ENCODE results near the gene PCBP3.
A peak's percentile ranks its signal among the peaks of the same experiment; 100 is the strongest.

PCBP3 gene

DNA sequence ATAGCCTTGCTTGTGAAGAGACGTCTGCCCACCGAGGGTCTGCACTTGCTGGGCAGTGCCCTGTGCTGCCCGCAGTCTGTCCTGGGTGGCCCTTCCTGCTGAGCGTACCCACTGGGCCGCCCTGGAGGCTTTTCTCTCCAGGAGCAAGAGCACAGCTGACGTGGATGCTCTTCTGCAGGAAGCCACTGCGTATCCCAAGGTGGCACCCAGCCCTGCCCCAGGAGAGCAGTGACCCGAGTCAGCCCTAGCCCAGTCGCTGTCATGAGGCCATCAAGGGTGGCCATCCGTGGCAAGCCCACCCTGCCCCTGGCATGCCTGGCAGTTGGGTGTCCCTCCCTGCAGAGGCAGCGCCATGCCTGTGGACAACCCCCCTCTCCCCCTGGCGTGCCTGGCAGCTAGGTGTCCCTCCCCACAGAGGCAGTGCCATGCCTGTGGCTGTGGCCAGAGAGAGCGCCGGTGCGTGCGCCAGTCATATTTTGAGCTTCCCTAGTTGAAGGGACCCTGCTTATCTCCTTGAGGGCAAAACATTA lies 286.8 kb downstream of the PCBP3 start:
- DNase-seq (ENCODE audit: low spot score) = no peak

DNA sequence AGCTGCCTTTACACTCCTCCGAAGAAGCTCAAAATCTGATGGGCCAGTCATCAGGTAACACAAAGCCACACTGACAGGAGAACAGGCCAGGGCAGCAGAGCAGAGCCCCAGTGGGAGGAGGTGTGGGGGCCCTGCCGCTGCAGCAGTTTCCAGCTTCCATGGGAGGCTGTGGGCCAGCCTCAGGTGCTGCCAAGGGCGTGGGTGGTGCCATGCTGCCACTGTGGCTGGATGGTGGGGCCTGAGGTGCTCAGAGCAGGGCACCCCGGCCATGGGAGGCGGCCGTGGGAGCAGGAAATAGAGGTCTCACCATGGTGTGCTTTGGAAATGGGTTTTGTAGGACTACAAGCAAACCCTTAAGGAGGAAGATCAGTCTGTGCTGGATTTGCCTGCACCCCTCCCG lies 287.3 kb downstream of the PCBP3 start:
- DNase-seq (ENCODE audit: low spot score) = no peak

DNA sequence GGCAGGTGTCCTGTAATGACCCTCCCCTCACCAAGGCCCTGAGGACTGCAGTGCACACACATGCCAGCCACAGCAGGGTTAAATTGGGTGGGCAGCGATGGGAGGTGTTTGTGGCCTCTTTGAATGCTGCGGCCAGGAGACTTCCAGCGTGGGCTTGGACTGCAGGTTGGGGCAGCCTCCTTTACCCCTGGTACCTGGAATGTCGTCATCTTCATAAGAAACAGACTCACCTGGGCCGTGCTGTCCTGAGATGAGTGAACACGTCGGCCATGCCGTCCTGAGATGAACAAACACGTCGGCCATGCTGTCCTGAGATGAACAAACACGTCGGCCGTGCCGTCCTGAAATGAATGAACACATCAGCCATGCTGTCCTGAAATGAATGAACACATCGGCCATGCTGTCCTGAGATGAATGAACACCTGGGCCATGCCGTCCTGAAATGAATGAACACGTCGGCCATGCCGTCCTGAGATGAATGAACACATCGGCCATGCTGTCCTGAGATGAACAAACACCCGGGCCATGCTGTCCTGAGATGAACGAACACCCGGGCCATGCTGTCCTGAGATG lies 288.0 kb downstream of the PCBP3 start:
- no peak for DNase-seq (ENCODE audit: low spot score)

DNA sequence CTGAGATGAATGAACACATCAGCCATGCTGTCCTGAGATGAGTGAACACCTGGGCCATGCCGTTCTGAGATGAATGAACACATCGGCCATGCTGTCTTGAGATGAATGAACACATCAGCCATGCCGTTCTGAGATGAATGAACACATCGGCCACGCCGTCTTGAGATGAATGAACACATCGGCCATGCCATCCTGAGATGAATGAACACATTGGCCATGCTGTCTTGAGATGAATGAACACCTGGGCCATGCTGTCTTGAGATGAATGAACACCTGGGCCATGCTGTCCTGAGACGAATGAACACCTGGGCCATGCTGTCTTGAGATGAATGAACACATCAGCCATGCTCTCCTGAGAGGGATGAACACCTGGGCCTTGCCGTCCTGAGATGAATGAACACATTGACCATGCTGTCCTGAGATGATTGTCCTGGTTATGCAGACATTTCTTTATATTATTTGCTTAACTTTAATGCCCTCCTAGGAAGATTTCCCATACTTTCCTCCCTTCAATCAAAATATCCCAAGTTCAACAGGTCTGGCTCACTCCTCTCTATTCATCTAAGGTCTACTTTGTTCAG lies 289.5 kb downstream of the PCBP3 start:
- no peak for DNase-seq (ENCODE audit: low spot score)

DNA sequence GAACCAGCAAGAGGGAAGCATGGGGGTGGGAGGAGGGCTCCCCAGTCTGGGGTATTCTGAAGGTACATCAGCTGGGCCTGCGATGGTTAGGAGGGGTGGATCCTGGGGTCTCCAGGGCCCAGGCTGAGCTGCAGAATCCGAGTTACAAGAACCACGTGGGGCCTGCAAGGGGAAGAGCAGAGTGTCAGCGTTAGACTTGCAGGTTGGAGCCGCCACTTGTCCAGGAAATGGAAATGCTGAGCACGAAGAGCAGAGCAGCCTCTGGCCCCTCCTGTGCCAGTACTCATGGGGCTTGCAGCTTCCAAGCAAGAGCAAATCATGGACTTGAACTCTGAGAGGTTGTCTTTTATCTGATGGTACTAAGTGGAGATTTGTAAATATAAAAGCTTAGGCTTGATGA lies 290.6 kb downstream of the PCBP3 start:
- no peak for DNase-seq (ENCODE audit: low spot score)

DNA sequence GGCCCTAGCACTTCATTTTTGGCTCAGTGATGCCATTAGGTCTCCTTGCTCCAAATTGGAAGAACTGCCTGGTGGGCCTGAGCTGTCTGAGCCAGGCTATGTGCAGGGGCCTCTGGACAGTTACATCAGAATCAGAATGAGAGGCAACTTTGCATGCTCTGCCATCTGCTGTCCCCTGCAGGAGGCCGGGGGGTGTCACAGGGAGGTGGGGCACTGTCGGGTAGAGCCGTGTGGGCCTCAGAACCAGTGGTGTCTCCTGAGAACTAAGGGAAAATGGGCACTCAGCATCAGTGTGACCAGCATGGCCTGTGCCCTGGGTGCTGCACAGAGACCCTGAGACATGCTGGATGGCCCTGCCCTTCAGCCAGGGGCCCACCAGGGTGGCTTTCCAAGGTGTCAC lies 291.0 kb downstream of the PCBP3 start:
- no peak for DNase-seq (ENCODE audit: low spot score)

DNA sequence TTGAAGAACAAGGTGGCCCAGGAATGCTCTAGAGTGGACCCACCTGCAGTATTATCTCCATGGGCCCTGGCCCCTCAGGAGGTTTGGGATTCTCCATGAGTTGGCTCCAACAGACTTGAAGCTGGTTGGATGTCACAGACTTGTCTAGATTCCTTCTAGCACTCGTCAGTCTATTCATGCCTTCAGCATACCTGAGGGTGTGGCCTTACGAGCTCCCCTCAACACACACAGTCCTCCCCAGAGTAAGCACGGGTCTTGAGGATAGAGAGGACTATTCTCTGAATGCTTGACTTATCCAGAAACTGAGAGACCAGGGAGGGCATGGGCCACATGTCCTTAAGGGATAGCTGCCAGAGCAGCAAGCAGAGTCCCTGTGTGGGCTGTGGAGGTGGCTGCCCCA lies 292.1 kb downstream of the PCBP3 start:
- no peak for DNase-seq (ENCODE audit: low spot score)

DNA sequence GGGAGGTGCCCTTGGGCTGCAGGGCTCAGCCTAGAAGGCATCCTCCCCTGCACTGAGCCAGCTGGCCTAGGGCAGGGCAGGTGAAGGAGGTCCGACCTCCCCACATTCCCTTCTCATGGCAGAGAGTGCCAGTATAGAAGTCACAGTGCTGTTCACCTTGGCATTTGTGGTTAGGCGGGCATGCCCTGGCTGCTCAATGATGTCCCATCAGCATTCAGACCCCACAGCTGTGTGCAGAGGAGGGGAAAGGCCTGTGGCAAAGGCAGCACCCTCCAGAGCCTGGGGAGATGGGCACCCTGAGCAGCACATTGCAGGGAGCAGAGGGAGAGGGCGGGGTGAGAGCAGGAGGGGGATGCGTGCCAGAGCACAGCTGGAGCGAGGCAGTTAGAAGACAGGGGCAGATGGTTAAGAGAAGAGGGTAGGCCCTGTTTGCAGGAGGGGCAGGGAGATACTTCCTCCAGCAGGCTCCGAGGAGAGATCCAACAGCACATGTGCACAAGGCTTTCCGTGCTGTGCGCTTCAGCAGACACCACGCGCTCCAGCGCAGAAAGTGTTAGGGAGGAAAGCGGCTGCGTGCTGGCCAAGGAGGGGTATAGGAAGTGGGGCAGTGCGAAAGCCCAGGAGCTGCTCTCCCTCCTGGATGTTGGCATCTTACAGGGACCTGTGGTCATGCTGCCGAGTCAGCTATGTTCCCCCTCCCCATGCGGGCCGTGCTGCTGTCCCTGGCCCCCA lies 294.4 kb downstream of the PCBP3 start:
- no peak for DNase-seq (ENCODE audit: low spot score)

DNA sequence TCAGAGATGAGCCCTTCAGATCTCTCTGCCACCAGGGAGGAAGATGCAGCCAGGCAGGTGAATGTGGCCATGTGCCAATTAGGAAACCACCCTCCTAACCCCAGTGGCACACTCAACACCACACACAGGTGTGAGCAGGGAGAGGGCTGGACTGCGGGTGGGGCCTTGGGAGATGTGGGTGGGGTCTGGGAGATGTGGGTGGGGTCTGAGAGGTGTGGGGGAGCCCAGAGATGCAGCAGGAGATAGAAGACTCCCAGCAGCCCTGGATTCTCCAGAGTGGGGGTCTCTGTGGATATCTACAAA lies 294.9 kb downstream of the PCBP3 start:
- no peak for DNase-seq (ENCODE audit: low spot score)

DNA sequence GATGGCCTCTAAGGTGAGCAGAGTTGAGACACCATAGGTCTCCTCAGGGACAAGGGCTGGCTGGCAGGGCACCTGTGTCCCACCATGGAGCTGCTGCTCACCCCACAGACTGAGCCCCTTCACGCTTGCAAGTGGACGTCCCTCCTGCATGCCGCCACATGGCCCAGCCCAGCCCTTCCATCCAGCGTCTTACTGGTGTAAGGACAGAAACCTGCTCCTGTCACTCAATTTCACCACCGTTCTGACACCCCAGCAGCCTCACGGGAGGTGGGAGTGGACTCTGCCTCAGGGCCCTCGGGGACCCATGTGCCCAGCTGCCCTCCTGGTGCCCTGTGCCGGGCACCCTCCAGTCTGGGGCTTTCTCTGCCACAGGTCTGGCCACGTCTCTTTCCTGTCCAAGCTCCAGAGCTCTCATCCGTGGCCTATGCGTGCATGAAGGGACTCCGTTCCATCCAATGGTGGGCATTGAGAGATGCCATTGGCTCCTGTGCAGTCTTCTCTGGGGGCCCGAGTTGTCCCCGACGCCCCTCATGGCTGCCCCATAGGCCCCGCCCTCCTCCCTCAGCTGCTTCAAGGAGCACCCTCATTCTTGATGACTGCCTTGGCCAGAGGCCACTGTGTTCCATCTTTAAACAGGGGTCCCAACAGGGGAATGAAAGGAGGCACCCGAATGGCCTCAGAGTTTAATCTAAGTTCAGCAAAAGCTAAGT lies 295.4 kb downstream of the PCBP3 start:
- DNase-seq (ENCODE audit: low spot score) = peak; percentile 5

DNA sequence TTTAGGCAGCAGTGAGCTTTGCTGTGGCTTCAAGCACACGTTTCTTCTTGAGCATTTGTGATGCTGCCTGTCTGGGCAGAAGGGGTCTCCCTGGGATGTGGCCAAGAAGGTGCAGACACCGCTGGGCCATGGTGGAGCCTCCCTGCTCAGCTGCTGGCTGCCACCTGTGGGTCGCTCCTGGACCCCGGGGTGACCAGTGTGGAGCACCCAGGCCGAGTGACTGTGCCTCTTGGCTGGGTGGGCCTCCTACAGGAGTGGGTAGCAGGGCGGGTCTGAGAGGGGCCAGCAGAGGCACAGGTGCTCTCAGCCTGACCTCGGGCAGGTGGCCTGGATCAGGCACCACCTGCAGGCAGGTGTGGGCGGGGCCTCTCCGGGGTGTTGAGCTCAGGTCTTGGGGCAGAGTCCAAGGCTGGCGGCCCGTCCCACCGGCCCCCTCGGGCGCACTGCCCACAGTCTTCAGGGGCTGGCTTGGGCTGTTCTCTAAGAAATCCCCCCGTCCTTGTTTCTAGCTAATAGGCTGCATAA lies 296.1 kb downstream of the PCBP3 start:
- peak; percentile 10 for DNase-seq (ENCODE audit: low spot score)

DNA sequence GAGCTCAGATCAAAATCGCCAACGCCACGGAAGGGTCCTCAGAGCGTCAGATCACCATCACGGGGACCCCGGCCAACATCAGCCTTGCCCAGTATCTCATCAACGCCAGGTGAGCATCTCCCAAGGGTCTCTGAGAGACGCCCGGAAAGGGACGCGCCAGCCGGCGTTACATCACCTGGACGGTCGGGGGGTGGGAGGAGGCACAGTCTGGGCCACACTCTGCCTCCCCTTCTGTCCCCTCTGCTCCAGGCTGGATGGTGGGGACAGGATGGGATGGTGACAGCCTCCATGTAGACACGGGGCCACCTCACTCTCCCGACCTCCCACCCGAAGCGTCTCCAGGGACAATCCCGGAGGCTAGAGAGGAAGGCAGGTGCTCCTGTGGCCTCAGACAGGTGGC lies 296.6 kb downstream of the PCBP3 start:
- peak; percentile 7 for DNase-seq (ENCODE audit: low spot score)

DNA sequence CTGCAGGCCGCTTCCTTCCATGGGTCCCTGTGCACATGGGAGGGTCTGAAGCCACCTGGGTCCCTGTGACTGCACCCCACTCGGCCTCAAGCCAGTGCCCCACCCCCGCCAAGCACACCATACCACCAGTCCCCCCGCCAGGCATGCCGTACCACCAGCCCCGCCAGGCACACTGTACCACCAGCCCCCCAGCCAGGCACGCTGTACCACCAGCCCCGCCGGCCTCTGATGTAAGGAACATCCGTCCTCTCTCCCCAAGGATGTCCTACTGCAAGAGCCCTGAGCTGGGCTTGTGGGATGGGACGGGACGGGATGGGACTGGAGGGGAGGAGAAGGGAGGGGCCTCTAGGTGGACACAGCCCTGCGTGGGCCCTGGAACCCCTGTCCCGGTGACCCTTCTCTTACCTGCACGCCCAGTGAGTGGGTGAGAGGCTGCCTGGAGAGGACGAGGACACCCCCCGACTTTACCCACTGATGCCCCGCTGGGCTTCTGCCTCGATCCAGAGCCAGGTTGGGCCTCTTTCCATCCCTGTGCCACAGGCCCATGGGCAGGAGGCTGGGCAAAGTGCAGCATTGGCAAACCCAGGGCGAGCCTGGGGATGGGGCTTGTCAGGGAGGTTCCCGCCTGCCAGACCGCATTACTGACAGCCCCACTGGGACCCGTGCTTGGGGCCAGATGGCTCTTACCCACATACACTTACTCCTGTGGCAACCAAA lies 297.3 kb downstream of the PCBP3 start:
- DNase-seq (ENCODE audit: low spot score) = peak; percentile 6

DNA sequence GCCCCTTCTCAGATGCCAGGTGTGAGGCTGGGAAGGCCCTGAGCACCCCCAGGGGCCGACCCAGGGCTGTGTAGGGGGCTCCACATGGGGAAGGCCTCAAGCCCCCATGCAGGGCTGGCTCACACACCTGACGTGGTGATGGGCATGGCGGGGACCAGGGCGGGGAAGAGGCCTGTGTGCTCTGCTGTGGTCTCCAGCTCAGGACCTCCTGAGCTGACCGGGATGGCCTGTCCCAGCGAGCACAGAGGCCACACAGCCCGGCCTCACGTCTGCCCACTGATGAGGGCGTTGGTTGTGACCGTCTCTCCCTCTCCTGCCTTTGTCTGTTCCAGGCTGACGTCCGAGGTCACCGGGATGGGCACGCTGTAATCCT lies 297.8 kb downstream of the PCBP3 start:
- DNase-seq (ENCODE audit: low spot score) = peak; percentile 9

DNA sequence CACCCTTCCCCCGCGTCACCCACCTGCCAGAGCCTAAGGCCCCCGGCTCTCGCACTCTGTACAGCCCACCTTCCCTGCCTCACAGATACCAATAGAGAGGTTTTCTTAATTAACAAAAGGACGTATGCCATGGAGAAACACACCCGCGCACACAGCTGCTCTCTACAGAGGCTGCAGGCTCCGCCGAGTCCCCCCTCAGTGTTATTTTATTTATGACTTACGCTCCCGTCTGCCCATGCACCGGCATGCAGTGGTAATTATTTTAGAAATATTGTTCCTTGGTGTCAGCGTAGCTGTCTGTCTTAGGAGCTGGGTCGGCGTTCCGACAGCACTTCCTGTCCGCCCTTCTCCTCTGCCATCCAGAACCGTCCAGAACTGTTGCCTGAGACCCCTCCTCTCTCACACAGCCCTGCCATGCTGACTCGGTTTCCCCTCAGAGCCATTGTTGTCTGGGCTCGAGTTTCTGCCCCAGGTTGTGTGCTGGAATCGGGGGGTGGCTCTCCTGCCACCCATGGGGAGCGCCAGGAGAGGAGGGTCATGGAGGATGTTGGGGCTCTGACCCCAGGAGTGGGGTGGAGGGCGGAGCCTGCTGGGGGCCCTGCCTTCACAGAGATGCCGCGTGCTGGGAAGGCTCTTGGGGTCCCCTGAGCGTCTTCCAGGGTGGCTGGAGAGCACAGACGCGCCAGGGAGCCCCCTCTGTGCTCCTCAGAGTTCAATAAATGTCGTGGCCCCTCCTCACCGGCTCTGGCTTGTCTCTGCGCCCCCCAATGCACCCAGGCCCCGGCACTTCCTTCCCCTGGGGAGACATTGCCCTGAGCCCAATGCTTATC lies 298.4 kb downstream of the PCBP3 start:
- DNase-seq (ENCODE audit: low spot score) = peak; percentile 4

DNA sequence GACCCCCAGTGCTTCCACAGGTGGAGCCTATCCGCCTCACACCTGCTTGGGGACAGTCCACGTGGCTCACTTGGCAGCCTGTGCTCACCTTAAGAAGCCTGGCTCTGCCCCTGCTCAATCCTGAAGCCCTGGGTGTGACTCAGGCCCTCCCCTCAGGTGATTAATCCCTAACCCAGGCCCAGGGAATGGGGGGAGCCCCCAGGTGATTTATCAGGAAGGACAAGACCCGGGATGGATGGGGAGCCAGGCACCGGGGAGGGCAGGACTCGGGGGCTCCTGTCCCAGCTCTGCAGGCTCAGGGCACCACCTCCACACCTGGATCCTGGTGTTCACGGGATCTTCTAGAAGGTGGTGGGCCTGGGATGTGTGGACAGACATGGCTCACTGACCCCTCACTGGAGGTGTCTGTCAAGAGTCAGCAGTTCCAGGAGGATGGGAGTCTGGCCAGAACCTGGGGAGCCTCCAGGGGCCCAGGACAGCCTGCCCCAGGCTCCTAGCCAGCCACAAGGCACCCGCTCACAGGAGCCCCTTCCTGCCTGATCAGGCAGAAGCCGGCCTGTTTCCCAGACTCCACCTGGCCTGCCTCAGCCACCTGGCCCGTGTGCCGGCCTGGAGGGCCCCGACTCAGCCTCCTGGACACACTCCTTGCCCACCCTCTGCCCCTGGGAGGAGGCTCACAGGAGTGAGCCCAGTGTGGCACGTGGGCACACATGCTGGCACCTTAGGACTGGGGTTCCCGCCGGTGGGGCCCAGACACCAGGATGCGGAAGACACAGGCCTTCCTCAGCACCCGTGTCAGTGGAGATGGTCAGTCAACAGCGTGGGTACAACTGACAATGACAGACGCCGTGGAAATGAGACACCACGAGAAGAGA lies 299.5 kb downstream of the PCBP3 start:
- DNase-seq (ENCODE audit: low spot score) = peak; percentile 10

DNA sequence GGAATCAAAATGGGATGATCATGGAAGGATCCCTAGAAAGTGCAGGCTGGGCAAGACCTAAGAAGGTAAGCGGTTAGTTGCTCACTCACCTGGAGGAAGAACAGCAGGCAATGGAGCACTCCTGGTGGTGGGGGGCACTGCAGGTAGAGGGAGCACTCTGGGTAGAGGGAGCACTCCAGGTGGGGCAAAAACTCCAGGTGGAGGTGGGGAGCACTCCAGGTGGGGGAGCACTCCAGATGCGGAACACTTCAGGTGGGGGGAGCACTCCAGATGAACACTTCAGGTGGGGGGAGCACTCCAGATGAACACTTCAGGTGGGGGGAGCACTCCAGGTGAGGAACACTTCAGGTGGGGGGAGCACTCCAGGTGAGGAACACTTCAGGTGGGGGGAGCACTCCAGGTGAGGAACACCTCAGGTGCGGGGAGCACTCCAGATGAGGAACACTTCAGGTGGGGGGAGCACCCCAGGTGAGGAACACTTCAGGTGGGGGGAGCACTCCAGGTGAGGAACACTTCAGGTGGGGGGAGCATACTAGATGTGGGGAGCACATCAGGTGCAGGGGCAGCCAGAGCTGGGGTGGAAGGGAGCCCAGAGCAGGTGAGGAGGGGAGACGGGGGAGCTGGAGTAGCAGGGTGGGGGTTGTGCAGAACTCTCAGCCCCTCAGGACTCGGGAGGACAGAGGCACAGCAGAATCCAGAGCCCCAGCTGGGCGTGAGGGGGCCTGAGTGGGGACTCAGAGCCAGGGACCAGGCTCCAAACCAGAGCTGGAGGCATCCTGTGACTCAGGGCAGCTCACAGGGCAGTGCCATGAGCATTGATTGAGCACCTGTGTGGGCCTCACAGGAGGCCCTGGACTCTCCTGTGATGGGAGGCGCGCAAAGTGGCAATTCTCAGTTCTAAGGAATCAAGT lies 300.4 kb downstream of the PCBP3 start:
- DNase-seq (ENCODE audit: low spot score) = peak; percentile 3

DNA sequence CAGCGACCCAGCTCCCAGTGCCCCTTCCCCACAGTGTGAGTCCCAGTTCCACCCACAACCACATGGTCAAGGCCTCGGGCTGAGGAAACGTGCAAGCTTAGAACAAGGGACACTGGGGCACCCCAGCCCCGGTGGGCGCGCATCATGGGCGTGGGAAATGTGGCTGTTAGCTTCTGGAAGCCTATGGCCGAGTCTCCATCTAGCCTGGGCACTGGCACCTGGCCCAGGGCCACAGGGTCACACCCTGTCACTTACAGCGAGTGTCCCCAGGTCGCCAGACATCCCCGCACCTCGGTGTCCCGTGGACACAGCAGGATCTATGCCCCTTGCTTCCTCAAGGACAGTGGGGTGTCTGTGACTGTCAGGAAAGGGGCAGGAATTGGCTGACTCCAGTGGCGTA lies 301.1 kb downstream of the PCBP3 start:
- peak; percentile 3 for DNase-seq (ENCODE audit: low spot score)
